NCI-H2227 (cell line): ENCODE results near the gene MSN.

ENCODE experiments used
- DNase-seq: peaks from one replicate; lab custom pipeline; 2025; ENCODE audit not compliant: unreplicated experiment; lab: John Stamatoyannopoulos, UW

The MSN gene

DNA sequence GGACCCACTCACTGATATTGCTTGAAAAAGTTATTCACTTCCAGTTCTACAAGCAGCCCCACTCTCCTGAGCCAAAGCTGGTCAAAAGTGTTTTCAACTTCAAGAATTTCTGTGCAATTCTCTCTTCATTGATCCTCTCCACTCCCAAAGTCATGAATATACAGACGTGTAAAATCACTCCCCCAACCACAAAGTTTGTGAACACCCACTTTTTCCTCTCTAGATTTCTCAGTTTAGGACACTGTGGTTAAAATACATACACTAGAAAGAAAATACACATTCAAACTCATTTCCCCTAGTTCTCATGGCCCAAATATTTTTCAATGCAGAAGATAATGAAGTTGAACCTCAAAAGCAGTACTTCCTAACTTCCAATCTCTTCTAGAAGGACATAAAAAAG lies 116.3 kb downstream of the MSN start:
- no peak for DNase-seq
